Ovary (tissue), 3 donors: ENCODE measurements around the gene TET1.

ENCODE experiments used
- EP300 ChIP-seq: sonication (generic); formaldehyde crosslinking; IDR thresholded peaks from one replicate; pipeline ENCODE4 v1.6.1; 2017; ENCODE audit warnings: antibody characterized with exemption
- POLR2A ChIP-seq: fragments of 450-650 bp; IDR thresholded peaks from one replicate; pipeline ENCODE4 v1.6.1; 2017; ENCODE audit warnings: antibody characterized with exemption, mild to moderate bottlenecking, moderate library complexity
- TF ChIP-seq, protein P1 (sequence below), 3 donors: fragments of 450-650 bp in 2 of 3; fragments of 200-600 bp in 1 of 3; IDR thresholded peaks; one replicate each; pipeline versions ENCODE4 v1.5.1 to v1.8.0; 2016 to 2022; ENCODE audit warnings: antibody characterized with exemption in 3 of 3, mild to moderate bottlenecking in 1 of 3
- donor health status: DM: no; HTN: no; CAD: no.

DNA sequence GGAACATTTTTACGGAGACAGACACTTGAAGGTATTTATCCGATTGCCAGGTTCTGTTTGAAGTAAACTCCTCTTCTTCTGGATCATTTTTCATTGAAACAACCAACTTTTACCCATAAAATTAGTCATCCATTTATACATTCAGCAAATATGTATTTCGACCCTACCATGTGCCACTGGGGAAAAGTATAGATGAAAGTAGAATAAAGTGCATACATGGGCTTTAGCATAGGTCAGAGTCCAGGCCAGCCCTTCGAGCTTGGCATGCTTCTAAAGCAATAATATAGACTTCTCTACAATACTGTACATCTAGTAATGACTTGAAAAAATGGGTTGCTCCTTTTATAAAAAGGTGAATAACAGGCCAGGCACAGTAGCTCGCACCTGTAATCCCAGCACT lies 42.9 kb upstream of the TET1 start:
- TF ChIP-seq POLR2A: no peak
- TF ChIP-seq, protein P1, sequence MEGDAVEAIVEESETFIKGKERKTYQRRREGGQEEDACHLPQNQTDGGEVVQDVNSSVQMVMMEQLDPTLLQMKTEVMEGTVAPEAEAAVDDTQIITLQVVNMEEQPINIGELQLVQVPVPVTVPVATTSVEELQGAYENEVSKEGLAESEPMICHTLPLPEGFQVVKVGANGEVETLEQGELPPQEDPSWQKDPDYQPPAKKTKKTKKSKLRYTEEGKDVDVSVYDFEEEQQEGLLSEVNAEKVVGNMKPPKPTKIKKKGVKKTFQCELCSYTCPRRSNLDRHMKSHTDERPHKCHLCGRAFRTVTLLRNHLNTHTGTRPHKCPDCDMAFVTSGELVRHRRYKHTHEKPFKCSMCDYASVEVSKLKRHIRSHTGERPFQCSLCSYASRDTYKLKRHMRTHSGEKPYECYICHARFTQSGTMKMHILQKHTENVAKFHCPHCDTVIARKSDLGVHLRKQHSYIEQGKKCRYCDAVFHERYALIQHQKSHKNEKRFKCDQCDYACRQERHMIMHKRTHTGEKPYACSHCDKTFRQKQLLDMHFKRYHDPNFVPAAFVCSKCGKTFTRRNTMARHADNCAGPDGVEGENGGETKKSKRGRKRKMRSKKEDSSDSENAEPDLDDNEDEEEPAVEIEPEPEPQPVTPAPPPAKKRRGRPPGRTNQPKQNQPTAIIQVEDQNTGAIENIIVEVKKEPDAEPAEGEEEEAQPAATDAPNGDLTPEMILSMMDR (IDR thresholded peaks at IDR 0.05): no peak
- TF ChIP-seq EP300: no peak
